DMS79 treated with DMSO at 0.1 percent for 48 hours (cell line): ENCODE data around the gene RIT1.

Source experiments
- DNase-seq: peaks from one replicate; lab custom pipeline; 2025; lab: John Stamatoyannopoulos, UW

The RIT1 gene

DNA sequence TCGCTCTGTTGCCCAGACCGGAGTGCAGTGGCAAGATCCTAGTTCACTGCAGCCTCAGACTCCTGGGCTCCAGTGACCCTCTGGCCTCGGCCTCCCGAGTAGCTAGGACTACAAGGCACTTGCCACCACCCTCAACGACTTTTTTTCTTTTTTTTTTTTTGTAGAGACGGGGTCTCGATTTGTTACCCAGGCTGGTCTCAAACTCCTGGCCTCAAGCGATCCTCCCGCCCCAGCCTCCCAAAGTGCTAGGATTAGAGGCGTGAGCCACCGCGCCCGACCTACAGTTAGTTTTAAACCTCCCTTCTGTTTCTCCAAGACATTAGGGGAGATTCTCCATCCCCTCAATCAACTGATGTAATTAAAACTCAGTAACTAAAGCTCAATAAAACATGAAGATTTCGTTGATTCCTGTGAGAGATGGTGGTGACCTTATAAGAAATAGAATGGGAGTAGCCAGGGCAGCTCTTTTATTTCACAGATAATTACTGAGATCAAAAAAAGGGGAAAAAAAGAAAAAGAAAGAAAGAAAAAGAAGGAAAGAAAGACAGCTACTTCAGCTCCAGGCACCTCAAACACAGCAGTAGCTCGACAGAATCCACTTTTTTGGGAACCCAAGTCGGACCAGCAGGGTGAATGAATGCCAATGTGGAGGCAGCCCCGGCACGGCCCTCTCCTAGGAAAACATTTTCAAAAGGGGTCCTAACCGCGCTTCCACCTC lies 54.7 kb downstream of the RIT1 start:
- DNase-seq: no peak

DNA sequence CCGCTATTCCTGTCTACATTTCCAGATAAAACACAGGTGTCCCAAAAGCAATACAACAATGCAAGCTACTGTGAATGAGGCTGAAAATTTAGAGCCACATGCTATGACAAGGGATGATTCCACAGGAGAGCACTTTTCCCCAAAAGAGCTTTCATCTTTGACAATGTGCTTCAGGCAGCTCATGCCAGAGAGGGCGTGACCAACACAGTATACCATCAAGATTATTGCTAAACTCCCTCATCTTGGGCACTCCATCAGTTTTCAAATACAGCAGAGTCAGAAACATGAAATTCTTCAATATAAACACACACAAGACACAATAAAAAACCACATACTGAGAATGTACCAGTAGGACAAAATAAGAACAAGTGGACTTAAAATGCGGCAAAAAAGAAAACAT lies 60.8 kb downstream of the RIT1 start:
- DNase-seq: no peak

DNA sequence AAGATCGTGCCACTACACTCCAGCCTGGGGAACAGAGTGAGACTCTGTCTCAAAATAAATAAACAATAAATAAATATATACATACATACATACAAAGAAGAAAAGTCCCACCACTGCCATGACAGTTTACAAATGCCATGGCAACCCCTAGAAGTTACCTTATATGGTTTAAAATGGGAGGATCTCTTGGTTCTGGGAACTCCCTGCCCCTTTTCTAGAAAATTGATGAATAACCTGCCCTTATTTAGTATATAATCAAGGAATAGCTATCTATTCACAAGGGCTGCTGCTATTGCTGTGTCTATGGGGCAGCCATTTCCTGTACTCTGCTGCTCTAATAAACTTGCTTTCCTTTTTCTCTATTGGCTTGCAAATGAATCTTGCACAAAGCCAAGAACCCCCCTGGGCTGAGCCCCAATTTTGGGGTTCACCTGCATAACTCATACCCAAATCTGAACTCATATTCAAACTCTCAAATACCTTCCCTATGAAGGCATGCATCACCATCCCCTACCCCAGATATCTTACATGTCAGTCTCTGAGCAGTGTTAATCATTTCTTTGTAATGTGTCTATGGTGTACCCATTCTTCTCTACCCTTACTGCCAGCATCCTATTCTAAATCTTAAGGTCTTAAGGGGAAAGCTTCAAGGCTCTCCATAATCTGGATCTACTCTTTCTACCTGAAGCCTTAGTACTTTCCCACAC lies 63.2 kb downstream of the RIT1 start:
- no peak for DNase-seq
